ENCODE data around the gene GPR39.

The GPR39 gene

DNA sequence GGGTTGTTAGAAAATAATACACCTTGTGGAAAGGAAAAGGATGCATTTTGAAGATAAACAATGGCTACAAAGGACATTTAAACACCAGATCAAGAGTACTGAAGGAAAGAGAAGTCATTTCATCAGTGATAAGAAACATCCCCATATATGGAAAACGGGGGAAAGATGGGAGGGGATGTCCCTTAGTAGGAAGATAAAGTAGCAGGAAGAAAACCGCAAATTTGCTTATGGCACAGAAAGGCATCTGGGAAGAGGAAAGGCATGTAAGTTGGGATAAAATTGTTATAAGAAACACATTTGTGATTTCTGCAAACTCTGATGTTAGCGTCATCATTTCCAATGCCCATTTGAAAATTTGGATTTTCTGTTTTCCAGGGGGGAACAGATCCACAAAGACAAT, 263.9 kb downstream of the GPR39 start:
- DNase-seq = peak; percentile 32 to 67

DNA sequence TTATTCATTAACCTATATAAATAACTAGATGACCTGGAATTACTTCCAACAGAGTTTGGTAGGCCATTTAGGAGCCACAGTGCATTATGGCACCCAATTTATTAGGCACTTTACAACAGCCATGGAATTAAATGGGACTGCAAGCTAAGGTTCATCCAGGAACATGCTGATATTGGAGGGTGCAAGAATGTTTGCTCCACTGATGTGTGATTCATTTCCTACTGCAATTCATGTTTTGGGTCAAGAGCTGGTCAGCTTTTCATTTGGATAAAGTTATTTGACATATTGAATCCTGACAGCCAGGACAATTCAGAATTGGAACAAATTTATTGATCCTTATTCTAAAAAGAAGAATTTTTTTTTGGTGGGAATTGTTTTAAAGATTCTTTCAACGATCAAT, 265.2 kb downstream of the GPR39 start:
- DNase-seq = no peak

DNA sequence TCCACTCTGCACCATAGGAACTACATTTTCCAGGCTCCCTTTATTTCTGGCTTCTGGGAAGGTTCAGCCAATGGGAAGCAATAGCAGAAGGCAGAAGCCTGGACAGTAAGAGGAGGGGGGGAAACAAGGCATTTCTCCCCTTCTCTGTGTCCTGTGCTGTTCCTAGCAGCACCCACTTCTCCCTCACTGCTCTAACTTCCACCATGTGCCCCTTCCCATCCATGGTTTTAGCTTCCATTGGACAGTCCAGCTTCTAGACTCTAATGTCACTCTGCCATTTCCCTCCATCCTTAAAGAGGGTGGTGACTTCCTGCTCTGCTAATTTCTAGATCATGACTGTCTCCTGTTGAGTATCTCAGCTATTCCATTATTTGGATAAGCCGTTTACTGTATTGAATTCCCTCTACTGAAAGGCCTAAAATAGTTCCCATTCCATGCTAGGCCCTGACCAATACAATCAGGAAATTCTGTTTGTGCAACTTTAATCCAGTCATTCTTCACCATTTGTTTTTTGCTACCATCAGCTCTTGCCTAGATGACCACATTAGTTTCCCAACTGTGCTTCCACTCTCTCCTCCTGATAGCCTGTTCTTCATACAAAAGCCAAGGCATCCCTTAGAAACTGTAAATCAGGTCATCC, 274.2 kb downstream of the GPR39 start:
- no peak for DNase-seq

DNA sequence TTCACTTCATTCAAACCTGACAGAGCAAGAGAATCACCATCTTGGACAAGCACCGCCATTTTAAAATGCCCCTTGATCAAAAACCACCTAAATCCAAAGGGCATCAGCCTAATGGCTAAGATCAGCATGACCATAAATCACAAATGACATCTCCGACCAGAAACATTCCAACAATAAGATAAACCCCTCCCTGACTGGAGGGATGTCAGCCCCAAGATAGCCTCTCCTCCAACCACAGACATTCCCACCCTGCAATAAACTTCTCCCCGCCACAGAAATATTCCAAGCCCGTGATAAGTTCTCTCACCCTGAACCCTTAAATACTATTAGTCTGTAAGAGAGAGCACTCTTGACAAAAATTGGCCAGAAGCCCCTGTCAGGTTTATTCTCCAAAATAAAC, 275.0 kb downstream of the GPR39 start:
- DNase-seq = no peak

DNA sequence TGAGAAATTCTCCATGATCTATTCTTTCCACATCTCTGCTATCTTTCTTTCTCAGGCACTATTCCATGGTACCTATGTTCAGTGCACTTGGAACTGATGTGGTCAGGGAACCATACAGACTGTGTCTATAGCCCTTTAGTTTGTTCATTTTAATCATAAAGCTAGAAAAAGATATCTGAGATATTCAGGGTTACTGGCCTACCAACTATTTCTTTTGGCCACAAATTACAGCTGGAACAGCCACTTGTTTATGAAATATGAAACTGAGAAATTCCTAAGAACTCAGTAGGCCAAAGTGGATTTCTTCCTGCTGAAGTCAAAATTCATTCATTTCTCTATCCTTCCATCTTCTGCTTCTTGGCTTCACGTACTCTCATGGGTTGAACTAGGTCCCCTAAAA, 276.2 kb downstream of the GPR39 start:
- no peak for DNase-seq
